Activated T-cell treated with anti-CD3 and anti-CD28 coated beads for 1 hour (primary cell): Measurements from ENCODE around the gene GABRR2.

Experiments
- DNase-seq: peaks from one replicate; pipeline ENCODE4 v3.0.0-alpha.2; 2020; ENCODE audit warnings: low read depth

Gene GABRR2

GRCh38 chr6:89315249-89315885 is at the start of gene GABRR2:
Gene GABRR2, minus strand, starts transcription at chr6:89315299. Its CDS starts 134 bp downstream, at chr6:89315165.
- DNase-seq = no peak

GRCh38 chr6:89364586-89364985 is 49.5 kb upstream of the GABRR2 start:
- DNase-seq = no peak

GRCh38 chr6:89361171-89361570 is 46.1 kb upstream of the GABRR2 start:
- DNase-seq = no peak

GRCh38 chr6:89360415-89360999 is 45.4 kb upstream of the GABRR2 start:
- no peak for DNase-seq

GRCh38 chr6:89359561-89359960 is 44.5 kb upstream of the GABRR2 start:
- no peak for DNase-seq

GRCh38 chr6:89357390-89357789 is 42.3 kb upstream of the GABRR2 start:
- DNase-seq = no peak

GRCh38 chr6:89356642-89357170 is 41.6 kb upstream of the GABRR2 start:
- DNase-seq = no peak

GRCh38 chr6:89355511-89356194 is 40.6 kb upstream of the GABRR2 start:
- DNase-seq = no peak

- no peak for DNase-seq
Observed at GRCh38 chr6:89353702-89354392, 38.7 kb upstream of the GABRR2 start.

- DNase-seq = no peak
Observed at GRCh38 chr6:89353118-89353556, 38.0 kb upstream of the GABRR2 start.

- DNase-seq = peak; percentile 57
Observed at GRCh38 chr6:89352278-89353117, 37.4 kb upstream of the GABRR2 start, which contains the start of gene UBE2J1. Gene UBE2J1, minus strand, starts transcription at chr6:89352722. Its CDS starts 153 bp downstream, at chr6:89352569.

GRCh38 chr6:89351671-89352277 is 36.7 kb upstream of the GABRR2 start:
- DNase-seq = no peak

GRCh38 chr6:89350281-89350966 is 35.3 kb upstream of the GABRR2 start:
- DNase-seq = no peak

GRCh38 chr6:89348372-89348771 is 33.3 kb upstream of the GABRR2 start:
- DNase-seq = no peak

- no peak for DNase-seq
Observed at GRCh38 chr6:89347825-89348224, 32.7 kb upstream of the GABRR2 start.

GRCh38 chr6:89346433-89346832 is 31.3 kb upstream of the GABRR2 start:
- no peak for DNase-seq

- DNase-seq = no peak
Observed at GRCh38 chr6:89339565-89339964, 24.5 kb upstream of the GABRR2 start.

- no peak for DNase-seq
Observed at GRCh38 chr6:89335164-89335563, 20.1 kb upstream of the GABRR2 start.

- DNase-seq = no peak
Observed at GRCh38 chr6:89330910-89331309, 15.8 kb upstream of the GABRR2 start.

GRCh38 chr6:89328976-89329375 is 13.9 kb upstream of the GABRR2 start:
- no peak for DNase-seq
